GM12865 (cell line): ENCODE data around the gene YTHDF1.

Experiments used
- DNase-seq: peaks from one replicate; pipeline ENCODE4 v3.0.0; 2010; ENCODE audit warnings: low read depth
- H3K4me3 ChIP-seq: 2 replicates; pipeline ENCODE4 v1.5.1; 2011; ENCODE audit warnings: mild to moderate bottlenecking, low read depth, low read length, control low read depth
- CTCF ChIP-seq: IDR thresholded peaks from 2 replicates; pipeline ENCODE4 v1.5.1; 2011; ENCODE audit warnings: low read length, control low read depth, low read depth, inconsistent platforms; ENCODE audit not compliant: insufficient read depth; ENCODE audit errors: missing control alignments

The YTHDF1 gene

GRCh38 chr20:63212393-63212730 lies 3.6 kb downstream of the YTHDF1 start:
- H3K4me3 ChIP-seq: no peak overlapping the region
- no peak for TF ChIP-seq CTCF
- DNase-seq: no peak

GRCh38 chr20:63210011-63210605 lies 5.8 kb downstream of the YTHDF1 start:
- no peak for DNase-seq
- no peak overlapping the region for H3K4me3 ChIP-seq
- no peak for TF ChIP-seq CTCF

- DNase-seq: no peak
- no peak overlapping the region for H3K4me3 ChIP-seq
- no peak for TF ChIP-seq CTCF
These were observed 7.5 kb downstream of the YTHDF1 start for GRCh38 chr20:63208346-63208909.

GRCh38 chr20:63206878-63207277 lies 9.1 kb downstream of the YTHDF1 start:
- no peak for DNase-seq
- TF ChIP-seq CTCF: no peak
- H3K4me3 ChIP-seq: no peak overlapping the region

- no peak for DNase-seq
- TF ChIP-seq CTCF: no peak
- H3K4me3 ChIP-seq: no peak overlapping the region
These were observed 10.0 kb downstream of the YTHDF1 start for GRCh38 chr20:63205896-63206295.

- DNase-seq: no peak
- TF ChIP-seq CTCF: no peak
- H3K4me3 ChIP-seq: no peak overlapping the region
These were observed 11.6 kb downstream of the YTHDF1 start for GRCh38 chr20:63204362-63204761.
